Jurkat, Clone E6-1 (cell line): ENCODE results near the gene ACADS.

Source experiments
- DNase-seq: peaks from one replicate; pipeline ENCODE4 v3.0.0-alpha.2; 2011; ENCODE audit warnings: low read depth, low spot score
- H3K4me3 ChIP-seq: 2 replicates; pipeline ENCODE4 v1.5.1; 2011; ENCODE audit warnings: mild to moderate bottlenecking, low read length, control low read depth, moderate library complexity

Gene ACADS

DNA sequence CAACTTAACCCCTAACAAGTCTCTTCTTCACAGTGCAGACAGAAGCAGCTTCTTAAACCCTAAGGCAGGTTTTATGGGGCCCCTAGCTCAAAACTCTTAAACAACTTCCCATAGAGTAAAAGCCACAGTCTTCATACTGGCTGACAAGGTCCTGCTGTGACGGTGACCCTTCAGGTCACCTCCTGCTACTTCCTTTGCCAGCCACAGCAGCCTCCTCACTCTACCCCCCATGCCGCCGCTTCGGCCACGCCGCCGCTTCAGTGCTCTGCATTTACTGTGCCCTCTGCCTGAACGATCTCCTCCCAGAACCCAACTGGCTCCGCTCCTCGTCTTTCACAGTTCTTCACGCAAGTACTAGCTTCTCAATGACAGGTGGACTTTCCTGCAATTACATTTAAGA is 45.5 kb downstream of the ACADS start:
- no peak for DNase-seq

GRCh38 chr12:120774169-120774916 is 48.7 kb downstream of the ACADS start:
- DNase-seq = peak; percentile 42
- no peak overlapping the region for H3K4me3 ChIP-seq

More for the DNA sequence above, 45.5 kb downstream of the ACADS start:
- no peak overlapping the region for H3K4me3 ChIP-seq

- no peak for DNase-seq
- H3K4me3 ChIP-seq = no peak overlapping the region
These were observed 50.4 kb downstream of the ACADS start for GRCh38 chr12:120775862-120776552.

DNA sequence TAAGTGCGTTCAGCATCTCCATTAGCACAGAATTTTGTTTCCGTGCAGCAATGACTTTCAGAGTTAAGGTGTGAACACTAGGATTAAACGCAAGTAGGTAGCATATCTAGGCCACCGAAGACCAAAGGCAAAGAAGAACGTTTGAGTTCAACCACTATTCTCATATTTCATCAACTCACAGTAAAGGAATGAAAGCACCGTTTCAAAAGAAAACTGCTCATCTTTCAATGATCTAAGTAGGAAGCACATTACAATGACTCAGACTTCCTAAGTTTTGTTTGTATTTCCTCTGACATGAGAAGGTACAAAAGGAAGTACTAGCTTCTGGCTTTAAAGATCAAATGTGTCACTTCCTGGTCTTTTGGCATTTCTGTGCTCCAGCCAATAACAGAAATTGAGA is 57.6 kb downstream of the ACADS start:
- no peak overlapping the region for H3K4me3 ChIP-seq
- no peak for DNase-seq

- DNase-seq = no peak
- H3K4me3 ChIP-seq = no peak overlapping the region
These were observed 59.2 kb downstream of the ACADS start for GRCh38 chr12:120784804-120785203.

DNA sequence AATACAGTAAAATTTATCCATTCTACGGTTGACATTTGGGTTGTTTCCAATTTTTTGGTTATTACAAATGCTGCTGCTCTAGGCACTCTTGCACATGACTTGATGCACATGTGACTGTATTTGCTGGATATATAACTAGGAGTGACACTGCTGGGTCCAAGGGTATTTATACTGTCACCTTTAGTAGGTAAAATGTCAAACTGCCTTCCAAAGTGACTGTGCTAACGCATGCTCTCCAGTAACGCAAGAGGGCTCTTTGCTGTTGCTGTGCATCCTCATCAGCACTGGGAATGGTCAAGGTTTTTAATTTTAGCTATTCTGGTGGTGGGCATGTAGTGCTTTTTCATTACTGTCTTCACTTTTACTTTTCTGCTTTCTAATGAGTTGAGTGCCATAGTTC is 62.3 kb downstream of the ACADS start:
- DNase-seq = no peak

More for the DNA sequence above, 62.3 kb downstream of the ACADS start:
- H3K4me3 ChIP-seq = no peak overlapping the region
